Vagina (tissue), 2 donors: ENCODE results near the gene SDHAF3.

Experiments
- CTCF ChIP-seq, 3 experiments: fragments of 450-650 bp in 2 of 3; fragments of 200-600 bp in 1 of 3; sonication (generic) in 1 of 3; IDR thresholded peaks; one replicate each; pipeline ENCODE4 v1.5.1; 2017 to 2019; ENCODE audit warnings: antibody characterized with exemption in 3 of 3, mild to moderate bottlenecking in 2 of 3, moderate library complexity in 2 of 3
- POLR2A ChIP-seq, 2 donors: fragments of 450-650 bp; IDR thresholded peaks; one replicate each; pipeline ENCODE4 v1.6.1; 2017; ENCODE audit warnings: antibody characterized with exemption in 2 of 2, mild to moderate bottlenecking in 2 of 2, moderate library complexity in 2 of 2

DNA sequence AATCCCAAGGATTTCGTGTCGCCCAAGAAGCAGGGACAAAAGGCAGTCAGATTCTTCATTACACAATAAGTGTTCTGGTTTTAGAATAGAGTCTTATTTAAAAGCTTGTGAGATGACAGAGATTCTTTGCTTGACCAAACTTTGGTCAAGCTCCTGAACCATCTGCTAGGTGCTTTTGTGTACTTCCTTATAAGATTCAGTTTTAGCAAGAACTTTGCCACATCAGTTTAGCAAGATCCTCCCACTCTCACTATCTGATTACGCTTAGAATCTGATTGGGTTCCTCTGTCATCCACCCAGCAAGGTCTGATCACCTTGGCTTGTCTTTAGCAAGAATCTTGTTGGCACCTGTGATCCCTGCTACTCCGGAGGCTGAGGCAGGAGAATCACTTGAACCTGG, 38.2 kb upstream of the SDHAF3 start:
- TF ChIP-seq POLR2A (IDR thresholded peaks at IDR 0.05) = no peak
- TF ChIP-seq CTCF (IDR thresholded peaks at IDR 0.05) = no peak
